Ramos (cell line): ENCODE measurements around the gene ECHS1.

Experiments used
- in situ Hi-C: fragments of 300-500 bp; cut with MboI; formaldehyde crosslinking; loops from one replicate; pipeline ENCODE4 v1.14.3; 2022; ENCODE audit warnings: low sequenced_read_pairs; ENCODE audit not compliant: unreplicated experiment

ECHS1 gene

GRCh38 chr10:133347710-133348517, 25.2 kb downstream of the ECHS1 start:
- in situ Hi-C loops: no loop called here

DNA sequence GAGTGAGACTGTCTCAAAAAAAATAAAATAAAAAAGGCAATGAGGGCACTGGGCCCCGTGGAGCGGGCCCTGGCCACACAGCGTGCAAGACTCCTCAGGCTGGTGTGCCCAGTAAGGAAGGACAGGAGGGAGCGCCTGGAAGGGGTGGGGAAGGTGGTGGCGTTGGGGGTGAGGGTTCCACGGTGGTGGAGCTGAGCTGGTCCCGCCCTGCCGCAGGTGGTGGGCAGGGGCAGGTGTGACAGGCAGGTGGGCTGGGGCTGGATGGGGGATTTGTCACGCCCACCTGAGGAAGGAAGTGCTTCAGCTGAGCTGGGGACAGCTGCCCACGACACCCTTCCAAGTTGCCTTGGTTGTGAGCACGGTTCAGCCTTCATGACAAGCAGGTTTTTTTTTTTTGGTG, 26.7 kb downstream of the ECHS1 start:
- in situ Hi-C loops: no loop called here

DNA sequence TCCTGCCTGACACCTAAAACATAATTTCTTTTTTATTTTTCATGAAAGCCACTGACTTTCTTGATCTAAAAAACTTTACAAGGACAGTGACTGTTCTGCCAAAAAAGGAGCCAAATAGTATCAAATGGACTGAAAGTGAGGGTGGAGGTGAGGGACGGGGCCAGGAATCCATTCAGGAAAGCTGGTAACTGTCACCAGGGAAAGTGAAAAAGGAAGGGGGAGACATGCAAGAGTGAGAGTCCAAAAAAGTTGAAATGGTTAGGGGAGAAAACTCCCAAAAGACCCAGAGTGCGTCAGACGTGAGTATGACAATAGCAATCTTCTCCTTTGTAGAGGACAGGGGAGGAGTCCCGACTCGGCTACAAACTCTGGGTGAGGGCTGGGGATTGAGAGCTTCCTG, 28.9 kb downstream of the ECHS1 start:
- in situ Hi-C loops: no loop called here

GRCh38 chr10:133343558-133343957, 29.6 kb downstream of the ECHS1 start:
- in situ Hi-C loops: no loop called here

DNA sequence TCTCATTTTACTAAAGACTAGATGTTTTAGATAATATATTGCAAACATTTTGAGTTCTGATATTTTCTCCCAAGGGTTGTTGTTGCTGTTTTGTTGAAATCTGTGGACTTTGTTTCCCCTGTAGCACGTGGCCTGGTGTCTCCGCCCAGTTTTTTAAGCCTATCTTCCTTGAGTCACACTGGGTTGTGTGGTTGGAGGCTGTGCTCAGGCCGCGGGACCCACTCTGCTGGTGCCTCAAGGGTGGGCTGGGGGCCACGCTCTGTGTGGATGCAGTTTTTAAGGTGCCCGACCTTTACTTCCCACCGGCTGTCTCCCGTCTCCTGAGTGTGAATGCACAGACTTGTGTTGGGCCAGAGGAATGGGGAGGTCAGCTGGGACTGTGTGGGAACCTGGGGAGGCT, 30.2 kb downstream of the ECHS1 start:
- in situ Hi-C loops: no loop called here

GRCh38 chr10:133341983-133342382, 31.2 kb downstream of the ECHS1 start:
- in situ Hi-C loops: no loop called here

DNA sequence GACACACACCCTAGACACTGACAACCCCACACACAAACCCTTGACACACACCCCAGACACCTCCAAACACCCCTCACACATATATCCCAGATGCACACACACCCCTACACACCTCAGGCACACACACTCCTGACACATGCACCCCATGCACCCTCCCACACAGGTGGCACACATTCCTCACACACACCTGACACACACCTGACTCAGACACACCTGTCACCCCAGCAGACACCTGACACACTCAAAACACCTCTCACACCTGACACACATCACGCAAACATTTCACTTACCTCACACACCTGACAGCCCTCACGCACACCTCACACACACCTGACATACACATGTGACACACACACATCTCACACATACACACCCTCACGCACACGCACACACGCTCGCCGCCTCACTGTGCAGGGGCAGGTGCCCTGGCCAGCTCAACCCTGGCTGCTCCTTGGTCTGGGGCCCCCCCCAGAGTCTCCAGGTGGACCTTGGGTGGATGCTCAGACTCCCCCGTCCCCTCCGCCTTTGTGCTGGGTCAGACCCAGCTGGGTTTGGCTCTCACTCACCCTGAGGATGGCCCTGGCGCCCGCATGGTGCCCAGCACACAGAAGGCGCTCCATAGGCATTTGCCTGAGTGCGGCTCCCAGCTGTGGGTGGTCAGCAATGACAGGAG, 33.3 kb downstream of the ECHS1 start:
- in situ Hi-C loops: no loop called here

DNA sequence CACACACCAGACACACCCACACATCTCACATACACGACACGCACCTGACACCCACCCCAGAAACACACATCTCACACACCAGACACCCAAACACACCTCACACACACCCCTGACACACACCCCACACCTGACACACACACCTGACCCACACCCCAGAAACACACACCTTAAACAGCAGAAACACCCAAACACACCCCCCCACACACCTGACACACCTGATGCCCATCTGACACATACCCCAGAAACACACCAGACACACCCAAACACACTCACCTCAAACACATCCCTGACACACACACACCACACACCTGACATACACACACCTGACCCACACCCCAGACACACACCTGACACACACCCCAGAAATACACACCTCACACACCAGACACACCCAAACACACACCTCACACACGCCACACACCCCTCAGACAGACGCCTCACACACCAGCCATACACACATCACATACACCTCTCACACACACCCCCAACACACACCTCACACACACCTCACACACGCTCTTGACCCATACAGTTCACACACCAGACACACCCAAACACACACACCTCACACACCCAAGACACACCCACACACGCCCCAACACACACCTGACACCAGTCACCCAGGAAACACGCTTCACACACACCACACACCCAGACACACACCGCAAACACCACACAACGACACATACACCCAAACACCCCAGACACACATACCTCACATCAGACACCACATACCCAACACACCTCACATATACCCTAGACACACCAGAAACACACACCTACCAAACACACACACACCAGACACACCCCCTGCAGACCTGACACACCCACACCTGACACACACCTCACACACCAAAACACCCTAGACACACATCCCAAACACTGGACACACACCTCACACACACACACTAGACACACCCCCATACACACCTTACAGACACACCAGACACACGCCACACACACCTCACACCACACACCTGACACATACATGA, 34.8 kb downstream of the ECHS1 start:
- in situ Hi-C loops: no loop called here

DNA sequence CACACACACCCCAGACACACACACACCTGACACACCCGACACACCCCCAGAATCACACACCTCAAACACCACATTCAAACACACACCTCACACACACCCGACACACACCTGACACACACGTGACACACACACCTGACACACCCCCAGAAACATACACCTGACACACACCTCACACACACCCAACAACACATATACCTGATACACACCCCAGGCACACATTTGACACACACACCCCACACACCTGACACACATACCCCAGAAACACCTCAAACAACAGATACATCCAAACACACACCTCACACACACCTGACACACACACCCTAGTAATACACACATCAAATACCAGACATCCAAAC, 35.8 kb downstream of the ECHS1 start:
- in situ Hi-C loops: no loop called here

DNA sequence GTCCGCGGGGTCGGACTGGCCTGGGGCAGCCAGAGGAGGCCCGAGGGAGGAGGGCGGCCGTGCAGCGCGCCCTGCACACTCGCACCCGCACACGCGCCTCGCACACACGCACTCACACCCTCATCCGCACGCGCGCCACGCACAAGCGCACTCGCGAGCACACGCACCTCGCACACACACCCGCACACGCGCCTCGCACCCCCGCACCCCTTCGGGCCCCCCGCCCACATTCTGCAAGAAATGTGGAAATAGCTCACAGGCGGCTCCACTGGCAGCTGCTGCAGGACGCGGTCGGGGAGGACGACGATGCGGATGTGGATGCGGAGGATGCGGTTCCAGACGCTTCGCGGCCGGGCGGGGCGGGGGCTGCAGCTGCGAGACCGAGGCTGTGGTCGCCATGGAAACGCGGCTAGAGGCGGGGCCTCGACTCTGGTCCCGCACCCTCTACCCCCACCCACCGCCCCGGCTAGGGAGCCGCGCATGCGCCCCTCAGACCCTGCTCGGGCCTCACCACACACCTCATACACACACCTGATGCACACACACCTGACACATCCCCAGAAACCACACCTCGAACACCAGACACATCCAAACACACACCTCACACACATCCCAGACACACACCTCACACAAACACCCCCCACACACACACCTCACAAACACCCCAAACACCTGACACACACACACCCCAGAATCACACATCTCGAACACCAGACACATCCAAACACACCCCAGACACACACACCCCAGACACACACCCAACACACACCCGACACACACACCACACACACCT, 36.4 kb downstream of the ECHS1 start, which contains the start of gene CALY:
CALY (minus strand) TSS at position 320 of the 793 bp plus-strand sequence. CDS start 7,907 bp downstream, outside the sequence.
- in situ Hi-C loops: no loop called here

DNA sequence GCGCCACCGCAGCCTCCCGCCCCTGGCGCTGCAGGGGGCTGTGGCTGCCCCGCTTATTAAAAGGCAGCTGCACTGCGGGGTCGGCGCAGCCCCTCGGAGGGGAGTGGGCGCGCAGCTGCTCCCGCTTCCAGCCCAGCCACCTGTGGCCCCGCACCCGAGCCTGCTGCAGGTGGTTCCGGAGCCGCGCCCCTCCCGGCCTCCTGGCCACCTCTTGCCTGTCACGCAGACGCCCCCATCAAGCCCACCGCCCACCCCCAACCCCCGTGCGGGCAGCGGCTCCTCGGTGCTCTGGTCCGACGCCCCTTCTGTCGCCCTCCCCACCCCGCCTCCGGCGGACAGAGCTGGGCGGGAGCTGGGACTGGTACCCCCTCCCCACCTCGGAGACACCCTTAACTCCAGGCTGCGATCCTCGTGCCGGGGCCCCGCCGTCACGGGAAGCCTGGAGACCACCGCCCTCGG, 37.0 kb downstream of the ECHS1 start:
- in situ Hi-C loops: no loop called here

DNA sequence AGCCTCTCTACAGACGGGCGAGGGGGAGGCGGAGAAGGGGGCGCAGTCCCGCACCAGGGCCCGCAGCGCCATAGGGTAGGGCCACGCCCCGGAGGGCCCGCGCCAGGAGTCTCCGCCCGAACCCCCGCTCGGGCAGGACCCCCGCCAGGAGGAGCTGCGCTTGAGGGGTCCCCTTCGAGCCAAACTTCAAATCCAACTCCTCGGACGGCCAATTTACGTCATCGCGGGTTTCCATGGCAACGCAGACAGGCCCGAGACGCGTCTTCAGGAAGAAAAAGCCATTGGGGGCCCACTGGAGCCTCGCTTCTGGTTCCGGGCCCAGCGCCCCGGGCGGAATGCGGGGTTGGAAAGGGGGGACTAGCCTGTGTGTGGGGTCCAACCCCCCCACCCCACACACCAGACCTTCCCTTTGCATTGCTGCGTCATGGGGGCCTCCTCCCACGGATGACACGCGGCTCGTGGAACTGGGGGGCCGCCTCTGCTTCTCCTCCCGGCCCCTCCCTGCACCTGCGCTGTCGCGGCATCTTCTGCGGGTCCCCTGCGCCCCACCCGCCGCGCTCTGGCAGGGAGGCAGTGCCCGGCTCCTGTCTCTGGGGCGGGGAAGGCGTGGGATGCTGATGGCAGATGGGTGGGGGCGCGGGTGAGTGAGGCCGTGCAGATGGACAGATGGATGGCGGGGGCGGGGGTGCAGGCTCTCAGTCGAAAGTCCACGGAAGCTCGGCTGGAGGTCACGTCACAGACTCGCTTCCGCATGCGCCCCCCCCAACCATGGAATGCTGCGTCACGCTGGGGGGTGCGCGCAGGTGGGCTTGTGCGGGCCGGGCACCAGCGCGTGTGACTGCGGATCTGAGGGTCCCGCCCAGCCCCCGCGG, 37.7 kb downstream of the ECHS1 start:
- in situ Hi-C loops: no loop called here

DNA sequence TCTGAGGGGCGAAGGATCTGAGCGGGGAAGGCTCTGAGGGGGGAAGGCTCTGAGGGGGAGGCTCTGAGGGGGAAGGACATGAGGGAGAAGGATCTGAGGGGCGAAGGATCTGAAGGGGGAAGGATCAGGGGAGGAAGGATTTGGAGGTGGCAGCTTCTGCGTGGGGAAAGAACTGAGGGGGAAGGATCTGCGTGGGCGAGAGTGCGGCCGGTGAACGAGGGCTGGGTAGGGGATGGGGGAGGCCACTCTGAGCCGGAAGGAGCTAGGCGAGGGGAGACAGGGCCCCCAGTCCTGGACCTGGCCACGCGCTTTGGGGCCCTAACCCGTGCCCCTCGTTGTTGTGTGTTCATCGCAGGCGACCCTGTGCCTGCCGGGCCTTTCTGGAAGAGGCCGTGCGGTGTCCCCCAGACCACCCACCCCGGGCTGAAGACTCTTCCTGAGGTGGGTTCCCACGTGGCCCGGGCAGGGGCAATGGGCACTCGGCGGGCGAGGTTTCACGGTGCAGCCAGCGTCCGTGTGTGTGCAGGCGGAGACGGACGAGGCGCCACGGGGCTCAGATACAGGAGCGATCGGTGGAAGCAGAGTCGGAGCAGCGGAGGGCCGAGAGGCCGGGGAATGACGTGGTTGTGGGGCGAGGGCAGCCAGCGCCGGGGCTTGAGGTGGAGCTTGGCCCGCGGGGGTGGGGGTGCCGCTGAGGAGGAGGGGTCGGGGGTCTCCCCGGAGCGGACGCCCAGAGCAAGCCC, 38.5 kb downstream of the ECHS1 start:
- in situ Hi-C loops: no loop called here

- in situ Hi-C loops: no loop called here
Observed at GRCh38 chr10:133332936-133333699, 40.0 kb downstream of the ECHS1 start.

- in situ Hi-C loops: loop anchor here (5.0 kb wide), 2 partner anchors 73 to 168 kb away; no protein-coding TSS in a partner anchor
Observed at GRCh38 chr10:133329491-133330202, 43.5 kb downstream of the ECHS1 start.
